PC-9 (cell line): Measurements from ENCODE around the gene CLCN6.

Experiments used
- CTCF ChIP-seq: fragments of 200-600 bp; sonication (generic); conservative IDR thresholded peaks from 2 replicates; pipeline ENCODE4 v1.6.1; 2017; ENCODE audit warnings: mixed run types, antibody characterized with exemption, mild to moderate bottlenecking, moderate library complexity
- EZH2 ChIP-seq: fragments of 200-600 bp; sonication (generic); IDR thresholded peaks from 2 replicates; pipeline ENCODE4 v1.8.0; 2017; ENCODE audit warnings: antibody characterized with exemption, low read depth

DNA sequence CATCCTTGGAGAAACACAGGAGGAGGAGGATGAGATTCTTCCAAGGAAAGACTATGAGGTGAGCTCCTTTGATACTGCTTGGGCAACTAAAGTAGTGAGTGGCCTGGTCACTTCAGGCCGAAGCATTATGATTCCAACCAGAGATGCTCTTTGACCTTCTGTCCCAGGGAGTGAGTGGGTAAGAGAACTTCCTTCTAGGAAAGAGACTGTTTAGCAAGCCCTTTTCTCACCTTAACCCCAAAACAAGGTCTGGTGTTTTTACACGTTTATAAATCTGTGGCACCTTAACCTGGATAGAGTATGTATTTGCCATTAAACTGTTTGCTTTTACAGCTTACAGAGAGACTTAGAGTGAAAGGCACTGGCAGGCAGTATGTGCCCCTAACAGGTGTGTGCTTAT lies 1.1 kb downstream of the CLCN6 start:
- no peak for TF ChIP-seq CTCF
- TF ChIP-seq EZH2: no peak
